HG02870 (cell line): ENCODE data around the gene LCE1B.

Experiments used
- ATAC-seq: cut with Tn5 transposase; IDR thresholded peaks from one replicate; pipeline ENCODE4 v1.9.1; 2021; ENCODE audit warnings: mild to moderate bottlenecking, moderate library complexity; ENCODE audit not compliant: unreplicated experiment

The LCE1B gene, protein sequence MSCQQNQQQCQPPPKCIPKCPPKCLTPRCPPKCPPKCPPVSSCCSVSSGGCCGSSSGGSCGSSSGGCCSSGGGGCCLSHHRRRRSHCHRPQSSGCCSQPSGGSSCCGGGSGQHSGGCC

DNA sequence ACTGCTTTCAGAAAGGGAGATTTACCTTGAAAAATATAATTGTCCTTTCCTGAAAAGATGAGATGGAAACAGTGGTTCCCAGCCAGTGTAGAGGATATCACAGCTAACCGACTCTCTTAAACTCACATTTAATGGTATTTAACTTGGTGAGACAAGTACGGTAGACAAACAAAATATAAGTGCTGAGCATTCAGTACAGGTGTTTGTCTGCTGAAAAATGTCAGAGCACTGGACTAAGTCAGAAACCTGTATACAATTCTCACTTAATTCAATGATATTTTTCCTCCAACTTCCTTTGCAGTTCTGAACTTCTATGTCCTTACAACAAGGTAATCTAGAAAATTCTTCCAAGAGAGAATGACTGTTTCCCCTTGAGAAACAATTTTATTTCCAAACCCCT is at the start of gene LCE1B:
TSS of gene LCE1B (plus strand) at position 301 of the 400 bp plus-strand sequence. CDS start 476 bp downstream, outside the sequence.
- no peak for ATAC-seq

GRCh38 chr1:152768847-152769533 is 42.8 kb upstream of the LCE1B start:
- no peak for ATAC-seq

GRCh38 chr1:152770411-152770810 is 41.4 kb upstream of the LCE1B start:
- no peak for ATAC-seq

DNA sequence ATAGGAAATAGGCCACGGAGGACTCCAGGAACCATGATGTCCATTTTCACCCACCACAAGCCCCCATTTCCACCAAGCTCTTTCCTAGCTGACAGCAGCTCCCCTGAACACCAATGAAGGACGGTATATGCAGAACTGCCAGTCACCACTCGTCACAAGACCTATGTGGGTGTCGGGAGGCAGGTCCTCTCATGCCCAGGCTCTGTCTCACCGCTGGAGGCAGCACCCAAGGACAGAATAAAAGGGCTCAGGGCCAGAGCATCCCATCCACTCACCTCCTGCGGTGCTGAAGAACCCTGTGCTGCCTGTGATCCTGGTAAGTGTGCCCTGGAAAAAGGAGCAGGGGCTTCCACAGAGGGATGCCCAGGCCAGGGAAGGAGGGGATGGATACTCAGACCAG is 36.9 kb upstream of the LCE1B start, which contains the start of gene LCE1F:
TSS of gene LCE1F (plus strand) at position 266 of the 400 bp plus-strand sequence. CDS start 1,232 bp downstream, outside the sequence.
- no peak for ATAC-seq

DNA sequence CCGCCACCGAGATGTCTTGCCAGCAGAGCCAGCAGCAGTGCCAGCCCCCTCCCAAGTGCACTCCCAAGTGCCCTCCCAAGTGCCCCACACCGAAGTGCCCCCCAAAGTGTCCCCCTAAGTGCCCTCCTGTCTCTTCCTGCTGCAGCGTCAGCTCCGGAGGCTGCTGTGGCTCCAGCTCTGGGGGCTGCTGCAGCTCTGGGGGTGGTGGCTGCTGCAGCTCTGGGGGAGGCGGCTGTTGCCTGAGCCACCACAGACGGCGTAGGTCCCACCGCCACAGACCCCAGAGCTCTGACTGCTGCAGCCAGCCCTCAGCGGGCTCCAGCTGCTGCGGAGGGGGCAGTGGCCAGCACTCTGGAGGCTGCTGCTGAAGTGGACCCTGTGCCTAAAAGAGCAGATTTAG is 35.4 kb upstream of the LCE1B start:
- no peak for ATAC-seq

DNA sequence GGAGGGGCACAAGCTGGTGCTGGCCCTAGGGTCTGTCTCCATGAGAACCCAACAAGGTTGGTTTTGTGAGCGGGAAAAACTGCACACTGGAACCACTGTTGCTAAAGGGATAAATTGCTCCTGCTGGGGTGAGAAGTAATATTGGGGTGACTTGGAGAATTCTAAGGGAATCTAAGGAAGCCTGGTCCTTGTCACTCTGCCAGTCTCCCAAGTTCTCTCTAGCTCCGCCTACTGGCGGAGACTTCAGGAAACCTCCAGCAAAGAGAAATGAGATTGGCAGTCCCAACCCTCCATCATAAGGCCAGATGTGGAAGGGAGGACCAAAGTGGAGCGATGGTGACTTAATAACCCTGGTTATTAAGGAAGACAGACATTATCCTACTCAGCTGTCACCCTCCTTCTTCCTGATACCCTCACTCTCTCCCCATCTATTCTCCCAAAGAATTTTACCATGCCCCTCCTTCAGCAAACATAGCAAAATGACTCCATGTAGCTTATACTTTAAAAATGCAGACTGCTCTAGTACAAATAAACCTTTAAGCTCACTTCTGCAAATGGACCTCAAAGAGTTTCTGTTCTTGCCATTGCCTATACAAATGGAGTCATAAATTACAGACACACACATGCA is 34.1 kb upstream of the LCE1B start:
- no peak for ATAC-seq

- ATAC-seq: no peak
These were observed 28.7 kb upstream of the LCE1B start for GRCh38 chr1:152783095-152783494.

DNA sequence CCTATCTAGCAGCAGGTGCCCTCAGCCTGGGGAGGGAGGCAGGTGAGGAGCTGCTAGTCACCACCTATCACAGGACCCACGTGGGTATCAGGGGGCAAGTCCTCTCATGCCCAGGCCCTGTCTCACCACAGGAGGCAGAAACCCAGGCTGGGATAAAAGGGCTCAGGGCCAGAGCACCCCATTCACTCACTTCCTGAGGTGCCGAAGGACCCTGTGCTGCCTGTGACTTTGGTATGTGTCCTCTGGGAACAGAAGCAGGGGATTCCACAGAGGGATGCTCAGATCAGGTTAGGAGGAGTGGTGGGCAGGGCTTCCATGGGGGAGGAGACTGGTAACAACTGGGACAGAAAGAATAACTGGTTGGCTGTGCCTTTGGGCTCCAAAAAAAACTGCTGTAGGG is 25.7 kb upstream of the LCE1B start, which contains the start of gene LCE1E:
TSS of gene LCE1E (plus strand) at position 181 of the 400 bp plus-strand sequence. CDS start 1,043 bp downstream, outside the sequence.
- no peak for ATAC-seq

- ATAC-seq: no peak
These were observed 16.1 kb upstream of the LCE1B start for GRCh38 chr1:152795686-152796085.

DNA sequence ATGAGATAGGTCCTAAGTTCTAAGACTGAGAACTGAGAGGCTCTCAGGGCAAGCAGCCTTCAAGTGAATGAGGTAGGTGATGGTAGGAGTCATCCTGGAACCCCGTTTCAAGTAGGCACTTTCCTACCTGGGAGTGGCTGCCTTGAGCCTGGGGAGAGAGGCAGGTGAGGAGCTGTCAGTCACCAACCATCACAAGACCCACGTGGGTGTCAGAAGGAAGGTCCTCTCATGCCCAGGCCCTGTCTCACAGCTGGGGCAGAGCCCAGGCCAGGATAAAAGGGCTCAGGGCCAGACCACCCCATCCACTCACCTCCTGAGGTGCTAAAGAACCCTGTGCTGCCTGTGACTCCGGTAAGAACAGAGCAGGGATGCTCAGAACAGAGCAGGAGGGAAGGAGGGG is 15.3 kb upstream of the LCE1B start, which contains the start of gene LCE1D:
TSS of gene LCE1D (plus strand) at position 301 of the 400 bp plus-strand sequence. CDS start 1,074 bp downstream, outside the sequence.
- ATAC-seq: no peak

DNA sequence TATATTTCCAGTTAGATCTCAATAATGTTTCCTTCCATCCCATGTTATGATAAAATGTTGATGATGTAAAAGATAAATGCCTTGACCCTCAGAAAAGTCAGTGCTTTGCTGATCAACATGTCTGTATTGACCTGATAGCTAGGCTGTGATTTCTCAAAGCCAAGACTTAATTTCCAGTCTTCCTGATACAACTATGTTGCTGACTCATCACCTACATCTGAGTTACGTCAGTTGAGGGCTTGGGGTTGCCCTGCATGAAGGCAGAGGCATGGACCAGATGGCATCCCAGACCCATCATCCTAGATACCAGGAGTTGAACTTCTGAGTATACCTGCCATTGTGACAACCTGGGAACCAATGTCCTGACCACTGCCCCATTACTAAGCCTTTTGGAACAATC is 10.4 kb upstream of the LCE1B start:
- no peak for ATAC-seq

- ATAC-seq: no peak
These were observed 5.2 kb upstream of the LCE1B start, which contains the start of gene LCE1C for GRCh38 chr1:152806576-152806975. TSS of gene LCE1C (minus strand) at chr1:152806651. CDS start at chr1:152805478, 1,173 bp downstream.

GRCh38 chr1:152811050-152811449 is 721 bp upstream of the LCE1B start:
- no peak for ATAC-seq

DNA sequence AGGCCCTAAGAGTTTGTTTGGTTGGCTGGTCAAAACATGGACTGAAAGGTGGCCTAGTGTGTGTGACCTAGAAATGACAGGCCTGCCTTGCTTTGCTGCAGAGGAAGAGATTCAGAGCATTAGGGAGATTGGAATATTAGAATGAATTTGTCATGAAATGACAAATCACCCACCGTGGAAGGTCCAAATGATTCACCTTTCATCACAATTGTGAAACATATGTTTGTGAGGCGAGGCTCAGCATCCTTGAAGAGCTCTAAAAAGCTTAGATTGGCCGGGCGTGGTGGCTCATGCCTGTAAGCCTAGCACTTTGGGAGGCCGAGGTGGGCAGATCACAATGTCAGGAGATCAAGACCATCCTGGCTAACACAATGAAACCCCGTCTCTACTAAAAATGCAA is 5.5 kb downstream of the LCE1B start:
- no peak for ATAC-seq

DNA sequence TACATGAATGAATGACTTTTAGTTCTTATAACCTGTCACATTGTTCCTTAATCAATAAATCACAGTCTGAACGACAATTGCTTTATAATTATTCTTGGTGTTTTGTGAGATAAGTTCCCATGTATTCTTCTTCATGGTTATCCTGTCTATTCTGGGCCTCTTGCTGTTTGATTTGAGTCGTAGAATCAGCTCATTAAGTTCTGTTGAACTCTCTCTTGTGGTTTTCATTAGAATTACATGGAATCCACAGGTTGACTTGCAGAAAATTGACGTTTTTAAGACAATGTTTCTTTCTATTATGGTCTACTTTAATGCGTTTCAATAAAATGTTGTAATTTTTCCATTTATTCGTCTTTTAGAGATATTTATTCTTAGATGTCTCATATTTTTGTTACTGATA is 11.5 kb downstream of the LCE1B start:
- ATAC-seq: no peak

- no peak for ATAC-seq
These were observed 13.2 kb downstream of the LCE1B start for GRCh38 chr1:152824964-152825363.

DNA sequence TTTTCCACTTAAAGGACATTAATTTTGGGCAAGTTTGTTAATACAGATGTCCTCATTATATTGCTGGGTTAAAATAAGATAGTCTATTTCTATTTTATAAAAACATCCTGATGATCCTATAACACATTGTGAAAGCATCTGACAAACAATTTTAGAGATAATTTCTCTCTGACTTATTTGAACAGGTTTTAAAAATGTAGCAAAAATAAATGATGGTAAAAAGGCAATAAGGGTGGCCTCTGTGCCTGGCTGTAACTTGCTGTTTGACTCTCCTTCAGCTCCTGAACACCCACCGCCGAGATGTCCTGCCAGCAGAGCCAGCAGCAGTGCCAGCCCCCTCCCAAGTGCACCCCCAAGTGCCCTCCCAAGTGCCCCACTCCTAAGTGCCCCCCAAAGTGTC is 15.4 kb downstream of the LCE1B start, which contains the start of gene LCE1A:
TSS of gene LCE1A (plus strand) at position 301 of the 400 bp plus-strand sequence. CDS start at position 301, 0 bp downstream.
- ATAC-seq: no peak

DNA sequence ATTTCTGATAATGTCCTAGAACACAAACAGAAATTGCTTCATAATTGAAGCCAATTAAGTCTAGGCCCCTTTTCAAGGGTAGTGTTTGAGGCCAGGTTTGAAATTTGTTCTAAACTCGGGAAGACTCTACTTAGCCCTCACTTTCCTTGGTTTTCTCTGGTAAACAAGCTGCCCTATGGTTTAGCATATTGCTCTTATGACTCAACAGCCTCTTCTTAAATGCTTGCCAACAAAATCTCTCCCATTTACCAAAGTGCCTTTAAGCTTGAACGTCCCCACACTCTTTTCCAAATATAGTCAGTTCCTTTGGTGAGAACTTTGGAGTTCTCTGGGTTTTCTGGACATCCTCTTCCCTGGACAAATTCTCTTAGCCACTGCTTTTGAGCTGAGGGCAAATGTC is 25.1 kb downstream of the LCE1B start:
- ATAC-seq: no peak

GRCh38 chr1:152842556-152842955 is 30.8 kb downstream of the LCE1B start, which contains the start of gene LCE6A:
TSS of gene LCE6A (plus strand) at chr1:152842856. CDS start at chr1:152843521, 665 bp downstream.
- no peak for ATAC-seq

- no peak for ATAC-seq
These were observed 43.9 kb downstream of the LCE1B start for GRCh38 chr1:152855661-152856060.

DNA sequence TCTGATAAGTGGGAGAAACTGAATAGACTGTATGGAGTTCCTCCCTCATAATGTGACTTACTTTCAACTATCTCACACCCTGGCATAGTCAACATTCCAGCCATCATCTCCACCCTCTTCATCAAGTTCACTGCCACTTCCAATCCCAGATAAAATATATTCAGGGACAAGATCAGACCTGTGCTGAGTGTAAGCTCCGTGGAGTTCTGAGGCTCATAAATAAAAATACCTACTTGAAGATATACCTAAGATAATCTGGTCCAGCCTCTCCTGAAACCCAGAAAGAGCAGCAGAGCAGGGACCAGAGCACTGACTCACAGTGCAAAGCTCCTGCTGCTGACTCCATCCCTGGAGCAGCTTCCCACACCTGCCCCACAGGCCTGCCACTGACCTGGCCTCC is 46.3 kb downstream of the LCE1B start:
- no peak for ATAC-seq

GRCh38 chr1:152859696-152860095 is 47.9 kb downstream of the LCE1B start, which contains the start of gene LCE7A:
TSS of gene LCE7A (plus strand) at chr1:152859996. CDS start at chr1:152860698, 702 bp downstream.
- ATAC-seq: no peak
